Measurements from ENCODE around the gene CNGB1. TPM values are rescaled to one million over a fixed set of nuclear protein-coding genes. Genes with fewer than 3 reads are reported as not detected.

CNGB1 gene
- total RNA-seq, 2 experiments from 2014 or later = not detected

- H3K27me3 Mint-ChIP-seq = peaks cover 27% of the 10 kb centered on the region
Measured at GRCh38 chr16:57889111-57889510, 81.8 kb downstream of the CNGB1 start.

GRCh38 chr16:57888128-57888527, 82.8 kb downstream of the CNGB1 start:
- no peak overlapping the region for H3K4me3 Mint-ChIP-seq
- intact Hi-C loops (cut with micrococcal nuclease) = no loop called here
- H3K27ac Mint-ChIP-seq = no peak overlapping the region
- H3K27me3 Mint-ChIP-seq = peaks cover 34% of the 10 kb centered on the region
- DNase-seq (no peak), ATAC-seq (no peak)
- TF ChIP-seq CTCF (IDR thresholded peaks at IDR 0.05) = no peak
- CTCF ChIA-PET = interaction anchor here (3.0 kb wide), 1 partner anchor 19 kb away, joined by 9 read pairs; no protein-coding TSS in a partner anchor
- POLR2A ChIA-PET = no interaction called here
- no peaks in the 10 kb centered on the region for H3K9me3 Mint-ChIP-seq
- no peaks in the 10 kb centered on the region for H3K36me3 Mint-ChIP-seq (ENCODE audit: low read depth)
- no peaks in the 10 kb centered on the region for H3K4me1 Mint-ChIP-seq (ENCODE audit: low read depth)

More at GRCh38 chr16:57889111-57889510, 81.8 kb downstream of the CNGB1 start:
- TF ChIP-seq CTCF (IDR thresholded peaks at IDR 0.05) = no peak
- DNase-seq = no peak
- peaks cover 2% of the 10 kb centered on the region for H3K4me1 Mint-ChIP-seq (ENCODE audit: low read depth)
- H3K9me3 Mint-ChIP-seq = no peaks in the 10 kb centered on the region
- no peak overlapping the region for H3K27ac Mint-ChIP-seq
- no peaks in the 10 kb centered on the region for H3K36me3 Mint-ChIP-seq (ENCODE audit: low read depth)
- no peak for ATAC-seq
- H3K4me3 Mint-ChIP-seq = no peak overlapping the region
- ChIA-PET CTCF (interaction anchor here (1.4 to 3.0 kb wide), 4 partner anchors 10 to 133 kb away, joined by 3 to 9 read pairs (median 4); no protein-coding TSS in a partner anchor), POLR2A (no interaction called here)
- intact Hi-C loops (cut with micrococcal nuclease) = no loop called here

GRCh38 chr16:57887711-57888110, 83.2 kb downstream of the CNGB1 start:
- ChIA-PET CTCF (no interaction called here), POLR2A (no interaction called here)
- Mint-ChIP-seq H3K36me3 (ENCODE audit: low read depth) (no peaks in the 10 kb centered on the region), H3K27me3 (peaks cover 35% of the 10 kb centered on the region), H3K27ac (no peak overlapping the region), H3K9me3 (no peaks in the 10 kb centered on the region), H3K4me3 (no peak overlapping the region), H3K4me1 (ENCODE audit: low read depth) (no peaks in the 10 kb centered on the region)
- DNase-seq (no peak), ATAC-seq (no peak)
- intact Hi-C loops (cut with micrococcal nuclease) = no loop called here
- no peak for TF ChIP-seq CTCF (IDR thresholded peaks at IDR 0.05)

- intact Hi-C loops (cut with micrococcal nuclease) = no loop called here
- TF ChIP-seq CTCF (IDR thresholded peaks at IDR 0.05) = no peak
- Mint-ChIP-seq H3K4me1 (ENCODE audit: low read depth) (no peaks in the 10 kb centered on the region), H3K27ac (no peak overlapping the region), H3K4me3 (no peak overlapping the region), H3K9me3 (no peaks in the 10 kb centered on the region), H3K27me3 (peaks cover 37% of the 10 kb centered on the region), H3K36me3 (ENCODE audit: low read depth) (no peaks in the 10 kb centered on the region)
- ATAC-seq = no peak
- ChIA-PET POLR2A (no interaction called here), CTCF (interaction anchor here (1.1 kb wide), 1 partner anchor 114 kb away, joined by 4 read pairs; the partner anchor contains the start of gene ZNF319)
- DNase-seq = no peak
Measured at GRCh38 chr16:57886427-57886826, 84.5 kb downstream of the CNGB1 start.

- H3K27ac Mint-ChIP-seq = no peak overlapping the region
- H3K9me3 Mint-ChIP-seq = no peaks in the 10 kb centered on the region
- no peak for ATAC-seq
- ChIA-PET CTCF (interaction anchor here (1.1 kb wide), 1 partner anchor 127 kb away, joined by 4 read pairs; no protein-coding TSS in a partner anchor), POLR2A (no interaction called here)
- no peaks in the 10 kb centered on the region for H3K36me3 Mint-ChIP-seq (ENCODE audit: low read depth)
- intact Hi-C loops (cut with micrococcal nuclease) = no loop called here
- TF ChIP-seq CTCF (IDR thresholded peaks at IDR 0.05) = no peak
- H3K4me1 Mint-ChIP-seq (ENCODE audit: low read depth) = no peaks in the 10 kb centered on the region
- no peak for DNase-seq
- no peak overlapping the region for H3K4me3 Mint-ChIP-seq
- H3K27me3 Mint-ChIP-seq = peaks cover 36% of the 10 kb centered on the region
Measured at GRCh38 chr16:57884655-57885133, 86.2 kb downstream of the CNGB1 start.
